GM06990 (cell line): Measurements from ENCODE around the gene COL4A2.
"Not testable (repeated sequence)": the region's sequence is repeated elsewhere in the genome, so short reads cannot be mapped to it uniquely, and the experiment has no call there.

ENCODE experiments used
- DNase-seq: peaks from one replicate; pipeline ENCODE4 v3.0.0-alpha.2; 2011; ENCODE audit not compliant: insufficient read length; ENCODE audit errors: extremely low read depth
- H3K27me3 ChIP-seq: replicated peaks from 2 replicates; pipeline ENCODE4 v1.6.0; 2011; ENCODE audit warnings: low read length; ENCODE audit not compliant: control insufficient read depth, insufficient read depth
- H3K36me3 ChIP-seq: 2 replicates; pipeline ENCODE4 v1.5.1; 2011; ENCODE audit warnings: low read length; ENCODE audit not compliant: control insufficient read depth, insufficient read depth
- H3K4me3 ChIP-seq: replicated peaks from 2 replicates; pipeline ENCODE4 v1.5.1; 2011; ENCODE audit warnings: low read depth, mild to moderate bottlenecking, control low read depth, low read length
- TF ChIP-seq, protein P1 (sequence below): IDR thresholded peaks from 2 replicates; pipeline ENCODE4 v1.5.1; 2011; ENCODE audit warnings: low read length, control low read depth, mild to moderate bottlenecking, inconsistent platforms; ENCODE audit not compliant: insufficient read depth, poor library complexity, severe bottlenecking

The COL4A2 gene

DNA sequence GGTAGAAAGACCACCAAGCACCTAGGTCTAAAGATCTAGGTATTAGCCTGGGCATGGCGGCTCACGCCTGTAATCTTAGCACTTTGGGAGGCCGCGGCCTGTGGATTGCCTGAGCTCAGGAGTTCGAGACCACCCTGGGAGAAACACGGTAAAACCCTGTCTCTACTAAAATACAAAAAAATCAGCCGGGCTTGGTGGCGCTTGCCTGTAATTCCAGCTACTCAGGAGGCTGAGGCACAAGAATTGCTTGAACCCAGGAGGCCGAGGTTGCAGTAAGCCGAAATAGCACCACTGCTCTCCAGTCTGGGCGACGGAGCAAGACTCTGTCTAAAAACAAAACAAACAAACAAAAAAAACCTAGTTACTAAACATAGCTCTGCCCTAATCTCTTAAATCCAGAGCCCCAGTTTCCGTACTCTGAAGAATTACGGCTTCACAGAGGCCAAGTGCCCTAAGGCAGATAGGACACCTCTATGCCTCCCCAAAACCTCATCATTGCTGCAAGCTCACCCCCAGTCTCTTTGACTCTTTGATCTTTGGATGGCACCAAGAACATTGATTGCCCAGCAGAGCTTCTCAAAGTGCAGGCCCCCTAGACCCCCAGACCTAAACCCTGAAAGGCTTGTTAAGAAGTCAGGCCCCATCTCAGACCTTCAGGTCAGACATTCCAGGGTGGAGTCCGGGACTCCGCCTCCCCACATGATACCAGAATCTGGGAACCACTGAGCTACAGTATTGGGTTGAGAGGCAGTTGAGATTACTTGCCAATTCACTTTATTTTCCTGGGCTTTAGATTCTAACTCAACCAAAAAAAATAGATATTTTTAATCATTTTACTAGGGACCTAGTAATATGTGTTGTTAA is 2.8 kb downstream of the COL4A2 start:
- peaks cover 1% of the 10 kb centered on the region; the same call in 1 of the 2 replicates for H3K27me3 ChIP-seq
- TF ChIP-seq, protein P1, sequence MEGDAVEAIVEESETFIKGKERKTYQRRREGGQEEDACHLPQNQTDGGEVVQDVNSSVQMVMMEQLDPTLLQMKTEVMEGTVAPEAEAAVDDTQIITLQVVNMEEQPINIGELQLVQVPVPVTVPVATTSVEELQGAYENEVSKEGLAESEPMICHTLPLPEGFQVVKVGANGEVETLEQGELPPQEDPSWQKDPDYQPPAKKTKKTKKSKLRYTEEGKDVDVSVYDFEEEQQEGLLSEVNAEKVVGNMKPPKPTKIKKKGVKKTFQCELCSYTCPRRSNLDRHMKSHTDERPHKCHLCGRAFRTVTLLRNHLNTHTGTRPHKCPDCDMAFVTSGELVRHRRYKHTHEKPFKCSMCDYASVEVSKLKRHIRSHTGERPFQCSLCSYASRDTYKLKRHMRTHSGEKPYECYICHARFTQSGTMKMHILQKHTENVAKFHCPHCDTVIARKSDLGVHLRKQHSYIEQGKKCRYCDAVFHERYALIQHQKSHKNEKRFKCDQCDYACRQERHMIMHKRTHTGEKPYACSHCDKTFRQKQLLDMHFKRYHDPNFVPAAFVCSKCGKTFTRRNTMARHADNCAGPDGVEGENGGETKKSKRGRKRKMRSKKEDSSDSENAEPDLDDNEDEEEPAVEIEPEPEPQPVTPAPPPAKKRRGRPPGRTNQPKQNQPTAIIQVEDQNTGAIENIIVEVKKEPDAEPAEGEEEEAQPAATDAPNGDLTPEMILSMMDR, result no peak

DNA sequence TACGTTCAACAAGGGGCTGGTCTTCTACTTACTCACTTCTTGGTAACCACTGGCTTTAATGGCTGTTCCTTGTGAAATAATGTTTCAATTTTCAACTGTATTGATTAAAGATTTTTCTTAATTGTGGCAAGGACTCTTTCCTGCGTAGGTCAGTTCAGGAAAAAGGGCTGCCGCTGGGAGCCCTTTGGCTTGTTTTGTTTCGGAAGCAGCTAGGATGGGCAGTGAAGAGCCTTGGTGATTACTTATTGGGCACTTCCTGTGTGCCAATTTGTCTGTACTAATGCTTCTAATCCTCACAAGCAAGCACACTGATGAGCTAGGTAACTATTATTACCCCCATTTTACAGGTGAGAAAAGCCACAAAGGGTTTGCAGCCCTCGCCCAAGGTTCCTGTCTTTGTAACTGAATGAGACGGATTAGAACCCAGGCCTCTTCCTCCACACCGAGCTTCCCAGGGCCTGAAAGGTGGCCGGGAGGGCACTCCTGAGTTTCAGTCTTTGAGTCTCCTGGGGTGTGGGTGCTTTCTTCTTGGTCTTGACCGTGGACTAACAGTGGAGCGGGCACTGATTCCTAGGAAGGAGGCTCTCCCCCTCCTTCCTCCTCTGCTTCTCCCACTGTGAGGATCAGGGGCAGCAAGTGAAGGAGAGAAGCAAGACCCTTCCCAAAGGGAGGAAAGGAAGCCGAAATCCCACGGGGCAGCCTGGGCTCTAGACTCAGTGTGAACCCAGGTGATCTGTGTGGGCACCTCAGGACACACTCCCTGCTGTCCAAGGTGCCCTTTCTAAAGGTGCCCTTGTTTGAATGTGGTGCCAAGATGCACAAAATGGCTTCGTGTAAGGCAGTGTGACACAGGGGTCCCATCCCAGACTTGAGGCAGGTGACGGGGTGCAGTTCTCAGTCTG is 3.7 kb downstream of the COL4A2 start:
- Histone ChIP-seq H3K4me3 (no peak overlapping the region), H3K27me3 (peaks cover 1% of the 10 kb centered on the region; the same call in 1 of the 2 replicates)

More for the DNA sequence above, 2.8 kb downstream of the COL4A2 start:
- DNase-seq, result no peak
- Histone ChIP-seq H3K4me3 (no peak overlapping the region), H3K36me3 (no peaks in the 10 kb centered on the region)

DNA sequence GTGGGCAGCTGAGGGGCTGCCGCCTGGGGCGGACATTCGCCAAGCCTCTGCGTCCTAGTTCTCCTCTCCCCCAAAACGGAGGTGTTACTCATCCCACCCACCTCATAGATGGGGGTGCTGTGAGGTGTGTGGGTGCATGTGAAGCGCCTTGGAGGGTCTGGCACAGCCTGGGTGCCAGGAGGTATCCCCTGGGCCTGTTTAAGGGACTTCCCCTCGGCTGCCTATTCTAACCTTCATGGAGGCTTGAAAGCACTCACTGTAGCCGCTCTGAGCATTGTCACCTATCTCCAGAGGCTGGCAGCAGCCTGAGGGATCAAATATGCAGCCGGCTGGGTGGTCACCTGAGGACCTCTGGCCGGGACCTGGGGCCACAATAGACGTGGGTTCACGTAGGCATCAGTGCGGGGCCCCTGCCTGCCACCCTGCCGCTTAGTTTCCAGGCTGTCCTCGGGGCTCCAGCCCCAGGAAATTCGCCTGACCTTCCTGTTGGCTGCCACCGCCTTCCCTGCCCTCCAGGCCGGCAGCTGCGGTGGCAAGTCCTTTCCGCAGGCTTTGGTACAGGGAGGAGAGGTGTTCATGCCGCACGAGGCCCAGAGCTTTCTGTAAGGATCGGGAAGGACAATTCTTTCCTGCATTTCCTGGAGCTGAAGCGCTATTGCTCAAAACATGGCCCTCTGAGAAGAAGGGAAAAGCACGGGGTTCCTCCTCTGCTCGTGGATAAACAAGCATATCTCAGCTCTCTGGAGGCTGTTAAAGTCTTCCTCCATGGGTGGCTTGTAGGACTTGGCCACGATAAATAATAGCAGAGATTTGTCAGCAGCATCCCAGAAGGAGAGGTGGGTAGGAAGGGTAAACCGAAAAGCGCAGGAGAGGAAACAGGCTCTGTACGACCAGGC is 4.6 kb downstream of the COL4A2 start:
- H3K27me3 ChIP-seq, result peaks cover 1% of the 10 kb centered on the region; the same call in 1 of the 2 replicates
- H3K36me3 ChIP-seq, result no peaks in the 10 kb centered on the region
- H3K4me3 ChIP-seq, result no peak overlapping the region
- DNase-seq, result no peak
- TF ChIP-seq, protein P1, result no peak

More for the DNA sequence above, 3.7 kb downstream of the COL4A2 start:
- no peak for DNase-seq
- H3K36me3 ChIP-seq, result no peaks in the 10 kb centered on the region
- TF ChIP-seq, protein P1, result no peak

DNA sequence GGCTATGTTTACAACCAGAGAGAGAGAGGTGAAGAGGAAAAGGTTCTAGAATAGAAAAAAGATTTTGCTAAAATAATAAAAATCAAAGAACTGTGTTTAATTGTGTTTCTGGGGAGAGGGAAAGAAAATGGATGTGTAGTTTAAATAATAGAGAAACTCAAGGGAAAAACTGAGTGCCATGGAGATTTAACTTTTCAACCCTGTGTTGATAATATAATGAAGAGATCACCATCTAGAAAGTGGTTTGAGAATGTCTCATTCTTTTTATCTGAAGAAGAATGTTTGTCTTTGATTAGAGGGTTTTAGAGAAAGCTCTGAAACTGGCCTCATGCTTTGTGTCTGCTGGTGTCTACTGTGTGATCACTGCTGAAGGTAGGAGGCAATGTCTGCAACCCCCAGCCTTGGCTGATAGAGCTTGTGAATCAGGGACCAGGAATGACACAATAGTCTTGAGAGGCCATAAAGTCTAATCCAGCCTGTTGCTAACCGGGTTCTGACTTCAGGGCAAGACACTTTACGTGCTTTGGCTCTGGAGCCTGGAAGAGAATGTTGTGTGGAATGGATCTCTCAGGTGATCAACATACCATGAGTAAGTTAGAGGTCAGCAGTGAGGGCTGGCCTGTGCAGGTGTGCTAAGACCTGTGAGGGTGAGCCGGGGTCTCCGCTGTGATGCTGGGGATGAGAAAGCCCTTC is 5.4 kb downstream of the COL4A2 start:
- peaks cover 1% of the 10 kb centered on the region; the same call in 1 of the 2 replicates for H3K27me3 ChIP-seq

DNA sequence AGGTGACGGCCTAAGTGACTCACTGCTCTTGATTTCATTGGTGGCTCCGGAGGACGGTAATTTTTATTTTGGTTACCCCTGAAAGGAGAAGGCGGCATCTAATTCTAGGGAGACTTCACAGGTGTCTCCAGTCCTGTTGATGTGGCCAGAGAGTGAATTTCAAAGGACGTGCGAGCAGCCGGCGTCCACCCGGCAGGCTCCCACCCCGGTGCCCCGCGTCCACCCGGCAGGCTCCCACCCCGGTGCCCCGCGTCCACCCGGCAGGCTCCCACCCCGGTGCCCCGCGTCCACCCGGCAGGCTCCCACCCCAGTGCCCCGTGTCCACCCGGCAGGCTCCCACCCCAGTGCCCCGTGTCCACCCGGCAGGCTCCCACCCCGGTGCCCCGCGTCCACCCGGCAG is 6.2 kb downstream of the COL4A2 start:
- DNase-seq, result not testable (repeated sequence)

More for the DNA sequence above, 5.4 kb downstream of the COL4A2 start:
- Histone ChIP-seq H3K36me3 (no peaks in the 10 kb centered on the region), H3K4me3 (no peak overlapping the region)
- DNase-seq, result no peak
- TF ChIP-seq, protein P1, result no peak

DNA sequence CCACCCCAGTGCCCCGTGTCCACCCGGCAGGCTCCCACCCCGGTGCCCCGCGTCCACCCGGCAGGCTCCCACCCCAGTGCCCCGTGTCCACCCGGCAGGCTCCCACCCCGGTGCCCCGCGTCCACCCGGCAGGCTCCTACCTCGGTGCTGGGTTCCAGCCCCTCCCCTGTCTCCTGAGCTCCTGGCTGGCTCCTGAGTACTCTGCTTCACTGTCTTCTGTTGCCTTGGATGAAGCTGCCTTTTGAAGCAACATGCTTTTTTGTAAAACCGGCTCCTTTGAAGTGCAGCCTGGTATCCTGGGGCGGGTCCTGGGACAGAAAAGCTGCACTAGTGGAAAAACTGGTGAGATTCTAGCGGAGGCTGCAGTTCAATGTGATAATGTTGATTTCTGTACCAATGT is 6.6 kb downstream of the COL4A2 start:
- not testable (repeated sequence) for H3K36me3 ChIP-seq, DNase-seq, H3K4me3 ChIP-seq, H3K27me3 ChIP-seq

More for the DNA sequence above, 6.2 kb downstream of the COL4A2 start:
- H3K27me3 ChIP-seq, H3K4me3 ChIP-seq, H3K36me3 ChIP-seq: not testable (repeated sequence)
